Upper lobe of right lung (tissue), 1 donor: ENCODE data around the gene CNEP1R1. TPM values are rescaled to one million over a fixed set of nuclear protein-coding genes. Genes with fewer than 3 reads are reported as not detected.

ENCODE experiments used
- ATAC-seq: fragments of 200-7000 bp; cut with Tn5 transposase; one replicate; pipeline ENCODE4 v1.9.1; 2020; ENCODE audit warnings: mild to moderate bottlenecking, moderate library complexity
- DNase-seq: peaks from one replicate; pipeline ENCODE4 v3.0.0-alpha.2; 2020
- H3K27ac ChIP-seq: fragments of 200-600 bp; one replicate; pipeline ENCODE4 v1.8.0; 2022
- H3K27me3 ChIP-seq: fragments of 200-600 bp; one replicate; pipeline ENCODE4 v1.8.0; 2022; ENCODE audit warnings: mild to moderate bottlenecking
- H3K36me3 ChIP-seq: fragments of 200-600 bp; one replicate; pipeline ENCODE4 v1.8.0; 2022
- H3K4me1 ChIP-seq: fragments of 200-600 bp; one replicate; pipeline ENCODE4 v1.8.0; 2022
- H3K4me3 ChIP-seq: fragments of 200-600 bp; one replicate; pipeline ENCODE4 v1.8.0; 2022; ENCODE audit warnings: mild to moderate bottlenecking
- H3K9me3 ChIP-seq: fragments of 200-600 bp; one replicate; pipeline ENCODE4 v1.8.0; 2022
- CTCF ChIP-seq: fragments of 200-600 bp; IDR thresholded peaks from one replicate; pipeline ENCODE4 v1.8.0; 2022; ENCODE audit warnings: antibody characterized with exemption
- intact Hi-C: fragments of 100-400 bp; cut with DNase I; formaldehyde crosslinking; loops from one replicate; pipeline ENCODE4 v1.11.0; 2022
- total RNA-seq: library from RNA; stranded (reverse); fragmentation: NEBNext Ultra II Directional; extraction: Animal tissue kit (Norgen Biotek cat#: 25700); gene quantifications from one replicate; pipeline ENCODE4 v1.2.1, GENCODE V29; 2021
- donor health status: DM: no; HTN: yes; CAD: no; lungs with severe emphysema.

CNEP1R1 gene
- total RNA-seq, 1 donor from 2014 or later = 21.9 TPM

GRCh38 chr16:50071075-50071671 lies 46.1 kb downstream of the CNEP1R1 start:
- intact Hi-C loops = no loop called here
- ATAC-seq (no peak), DNase-seq (no peak)
- Histone ChIP-seq H3K27me3 (no peaks in the 10 kb centered on the region), H3K27ac (no peak overlapping the region), H3K36me3 (peaks cover 33% of the 10 kb centered on the region), H3K4me3 (no peak overlapping the region), H3K4me1 (peaks cover 25% of the 10 kb centered on the region), H3K9me3 (no peaks in the 10 kb centered on the region)
- TF ChIP-seq CTCF = no peak

GRCh38 chr16:50072730-50073129 lies 47.7 kb downstream of the CNEP1R1 start:
- no peak for ATAC-seq
- Histone ChIP-seq H3K9me3 (no peaks in the 10 kb centered on the region), H3K4me3 (no peak overlapping the region), H3K36me3 (peaks cover 36% of the 10 kb centered on the region), H3K27ac (no peak overlapping the region), H3K4me1 (peaks cover 12% of the 10 kb centered on the region), H3K27me3 (no peaks in the 10 kb centered on the region)
- no peak for DNase-seq
- TF ChIP-seq CTCF = no peak
- intact Hi-C loops = no loop called here

GRCh38 chr16:50079397-50080140 lies 54.5 kb downstream of the CNEP1R1 start:
- Histone ChIP-seq H3K27me3 (no peaks in the 10 kb centered on the region), H3K27ac (no peak overlapping the region), H3K4me1 (no peaks in the 10 kb centered on the region), H3K36me3 (peaks cover 54% of the 10 kb centered on the region), H3K4me3 (no peak overlapping the region), H3K9me3 (no peaks in the 10 kb centered on the region)
- intact Hi-C loops = no loop called here
- DNase-seq (no peak), ATAC-seq (no peak)
- TF ChIP-seq CTCF = no peak

- H3K36me3 ChIP-seq = peaks cover 63% of the 10 kb centered on the region
Measured at GRCh38 chr16:50081428-50082018, 56.5 kb downstream of the CNEP1R1 start.

GRCh38 chr16:50083996-50084395 lies 59.0 kb downstream of the CNEP1R1 start:
- intact Hi-C loops = no loop called here

More at GRCh38 chr16:50081428-50082018, 56.5 kb downstream of the CNEP1R1 start:
- ATAC-seq = no peak
- Histone ChIP-seq H3K4me3 (no peak overlapping the region), H3K27ac (no peak overlapping the region), H3K9me3 (no peaks in the 10 kb centered on the region), H3K4me1 (no peaks in the 10 kb centered on the region), H3K27me3 (no peaks in the 10 kb centered on the region)
- no peak for DNase-seq
- no peak for TF ChIP-seq CTCF
- intact Hi-C loops = no loop called here

More at GRCh38 chr16:50083996-50084395, 59.0 kb downstream of the CNEP1R1 start:
- no peaks in the 10 kb centered on the region for H3K9me3 ChIP-seq
- ATAC-seq = no peak
- no peak for DNase-seq
- no peaks in the 10 kb centered on the region for H3K4me1 ChIP-seq
- TF ChIP-seq CTCF = no peak
- H3K4me3 ChIP-seq = no peak overlapping the region
- H3K27me3 ChIP-seq = no peaks in the 10 kb centered on the region
- H3K36me3 ChIP-seq = peaks cover 73% of the 10 kb centered on the region
- no peak overlapping the region for H3K27ac ChIP-seq
